Gastroesophageal sphincter (tissue), 3 donors: ENCODE data around the gene VLDLR.

Experiments
- CTCF ChIP-seq, 4 experiments: fragments of 200-600 bp in 2 of 4; fragments of 450-650 bp in 2 of 4; sonication (generic) in 1 of 4; IDR thresholded peaks; one replicate each; pipeline ENCODE4 v1.5.1; 2017 to 2019; ENCODE audit warnings: antibody characterized with exemption in 4 of 4, mild to moderate bottlenecking in 2 of 4, moderate library complexity in 2 of 4
- EP300 ChIP-seq: sonication (generic); formaldehyde crosslinking; IDR thresholded peaks from one replicate; pipeline ENCODE4 v1.6.1; 2017; ENCODE audit warnings: antibody characterized with exemption, mild to moderate bottlenecking
- POLR2A ChIP-seq, 2 donors: fragments of 450-650 bp; IDR thresholded peaks; one replicate each; pipeline ENCODE4 v1.6.1; 2017; ENCODE audit warnings: antibody characterized with exemption in 2 of 2, mild to moderate bottlenecking in 2 of 2, moderate library complexity in 1 of 2

- TF ChIP-seq POLR2A (IDR thresholded peaks at IDR 0.05) (no peak), CTCF (IDR thresholded peaks at IDR 0.05) (no peak), EP300 (no peak)
These were observed 27.8 kb upstream of the VLDLR start for GRCh38 chr9:2593744-2594143.
